ENCODE measurements around the gene MYOF. TPM values are rescaled to one million over a fixed set of nuclear protein-coding genes. Genes with fewer than 3 reads are reported as not detected.

The MYOF gene
- total RNA-seq, 1 donor from 2014 or later = 141 TPM

GRCh38 chr10:93437086-93437945 lies 44.8 kb downstream of the MYOF start:
- Histone ChIP-seq H3K4me3 (ENCODE audit: low read depth, low read length) (no peak overlapping the region), H3K36me3 (ENCODE audit: control insufficient read depth, insufficient read depth, low read length) (no peaks in the 10 kb centered on the region), H3K27me3 (ENCODE audit: control insufficient read depth, insufficient read depth, low read length) (no peaks in the 10 kb centered on the region)
- peak; percentile 99 for DNase-seq (ENCODE audit: low read depth)
- TF ChIP-seq, protein P1, sequence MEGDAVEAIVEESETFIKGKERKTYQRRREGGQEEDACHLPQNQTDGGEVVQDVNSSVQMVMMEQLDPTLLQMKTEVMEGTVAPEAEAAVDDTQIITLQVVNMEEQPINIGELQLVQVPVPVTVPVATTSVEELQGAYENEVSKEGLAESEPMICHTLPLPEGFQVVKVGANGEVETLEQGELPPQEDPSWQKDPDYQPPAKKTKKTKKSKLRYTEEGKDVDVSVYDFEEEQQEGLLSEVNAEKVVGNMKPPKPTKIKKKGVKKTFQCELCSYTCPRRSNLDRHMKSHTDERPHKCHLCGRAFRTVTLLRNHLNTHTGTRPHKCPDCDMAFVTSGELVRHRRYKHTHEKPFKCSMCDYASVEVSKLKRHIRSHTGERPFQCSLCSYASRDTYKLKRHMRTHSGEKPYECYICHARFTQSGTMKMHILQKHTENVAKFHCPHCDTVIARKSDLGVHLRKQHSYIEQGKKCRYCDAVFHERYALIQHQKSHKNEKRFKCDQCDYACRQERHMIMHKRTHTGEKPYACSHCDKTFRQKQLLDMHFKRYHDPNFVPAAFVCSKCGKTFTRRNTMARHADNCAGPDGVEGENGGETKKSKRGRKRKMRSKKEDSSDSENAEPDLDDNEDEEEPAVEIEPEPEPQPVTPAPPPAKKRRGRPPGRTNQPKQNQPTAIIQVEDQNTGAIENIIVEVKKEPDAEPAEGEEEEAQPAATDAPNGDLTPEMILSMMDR (IDR thresholded peaks at IDR 0.05; ENCODE audit: insufficient read depth, low read length, poor library complexity, severe bottlenecking) = no peak

- DNase-seq (ENCODE audit: low read depth) = peak; percentile 80
Observed at GRCh38 chr10:93436591-93437085, 45.5 kb downstream of the MYOF start.

GRCh38 chr10:93435621-93436397 lies 46.3 kb downstream of the MYOF start:
- Histone ChIP-seq H3K4me3 (ENCODE audit: low read depth, low read length) (no peak overlapping the region), H3K27me3 (ENCODE audit: control insufficient read depth, insufficient read depth, low read length) (no peaks in the 10 kb centered on the region), H3K36me3 (ENCODE audit: control insufficient read depth, insufficient read depth, low read length) (no peaks in the 10 kb centered on the region)
- peak; percentile 92 for DNase-seq (ENCODE audit: low read depth)
- TF ChIP-seq, protein P1 (IDR thresholded peaks at IDR 0.05; ENCODE audit: insufficient read depth, low read length, poor library complexity, severe bottlenecking) = no peak

More at GRCh38 chr10:93436591-93437085, 45.5 kb downstream of the MYOF start:
- Histone ChIP-seq H3K4me3 (ENCODE audit: low read depth, low read length) (no peak overlapping the region), H3K36me3 (ENCODE audit: control insufficient read depth, insufficient read depth, low read length) (no peaks in the 10 kb centered on the region), H3K27me3 (ENCODE audit: control insufficient read depth, insufficient read depth, low read length) (no peaks in the 10 kb centered on the region)
- TF ChIP-seq, protein P1 (IDR thresholded peaks at IDR 0.05; ENCODE audit: insufficient read depth, low read length, poor library complexity, severe bottlenecking) = no peak

GRCh38 chr10:93434991-93435491 lies 47.1 kb downstream of the MYOF start:
- Histone ChIP-seq H3K27me3 (ENCODE audit: control insufficient read depth, insufficient read depth, low read length) (no peaks in the 10 kb centered on the region), H3K4me3 (ENCODE audit: low read depth, low read length) (no peak overlapping the region), H3K36me3 (ENCODE audit: control insufficient read depth, insufficient read depth, low read length) (no peaks in the 10 kb centered on the region)
- TF ChIP-seq, protein P1 (IDR thresholded peaks at IDR 0.05; ENCODE audit: insufficient read depth, low read length, poor library complexity, severe bottlenecking) = no peak
- DNase-seq (ENCODE audit: low read depth) = no peak

DNA sequence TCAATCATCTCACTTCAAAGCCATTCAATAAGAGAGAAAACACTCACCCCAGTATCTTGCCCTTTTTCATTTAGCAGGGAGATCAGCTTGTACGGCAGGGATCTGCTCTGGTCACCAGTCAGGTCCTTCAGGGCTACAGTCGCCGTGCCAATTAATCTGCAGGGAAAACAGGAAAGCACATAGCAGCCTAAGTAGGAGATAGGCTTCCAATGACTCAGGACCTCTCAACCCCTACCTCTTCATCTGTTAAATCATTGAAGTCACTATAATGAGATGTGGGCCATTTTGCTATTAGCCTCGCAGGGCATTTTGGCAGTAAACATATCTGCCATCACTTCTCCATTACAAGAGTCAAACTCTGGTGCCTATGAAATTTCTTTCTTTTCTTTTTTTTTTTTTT lies 50.8 kb downstream of the MYOF start:
- H3K4me3 ChIP-seq (ENCODE audit: low read depth, low read length) = no peak overlapping the region
- TF ChIP-seq, protein P1 (IDR thresholded peaks at IDR 0.05; ENCODE audit: insufficient read depth, low read length, poor library complexity, severe bottlenecking) = no peak
- no peak for DNase-seq (ENCODE audit: low read depth)
- no peaks in the 10 kb centered on the region for H3K36me3 ChIP-seq (ENCODE audit: control insufficient read depth, insufficient read depth, low read length)
- H3K27me3 ChIP-seq (ENCODE audit: control insufficient read depth, insufficient read depth, low read length) = no peaks in the 10 kb centered on the region

All from kidney epithelial cell (primary cell).